Mesodermal cell (in vitro differentiated cells): Measurements from ENCODE around the gene PAX5.

Source experiments
- H3K27ac ChIP-seq: 2 replicates; pipeline ENCODE4 v1.7.0; 2013; ENCODE audit warnings: mild to moderate bottlenecking, low read depth, low read length, moderate library complexity; ENCODE audit not compliant: severe bottlenecking
- H3K36me3 ChIP-seq: 2 replicates; pipeline ENCODE4 v1.7.1; 2013; ENCODE audit warnings: mild to moderate bottlenecking, low read length, moderate library complexity; ENCODE audit not compliant: control insufficient read depth, insufficient read depth
- H3K4me1 ChIP-seq: one replicate; pipeline ENCODE4 v1.7.1; 2013; ENCODE audit warnings: mild to moderate bottlenecking, low read length; ENCODE audit not compliant: insufficient read depth, control insufficient read depth, poor library complexity, severe bottlenecking
- H3K4me3 ChIP-seq: 2 replicates; pipeline ENCODE4 v1.7.0; 2013; ENCODE audit warnings: low read length, control low read depth, mild to moderate bottlenecking; ENCODE audit not compliant: insufficient read depth, poor library complexity, severe bottlenecking; ENCODE audit errors: extremely low read depth
- H3K9me3 ChIP-seq: 2 replicates; pipeline ENCODE4 v1.7.1; 2013; ENCODE audit warnings: mild to moderate bottlenecking, low read length, moderate library complexity; ENCODE audit not compliant: control insufficient read depth
- WGBS, 2 experiments: methylation state at CpG; one replicate each; pipeline ENCODE4 v1.1.5; 2013; ENCODE audit warnings: missing lambda C conversion rate in 2 of 2; ENCODE audit not compliant: insufficient coverage in 2 of 2; 5-methylcytosine and 5-hydroxymethylcytosine counted together

Gene PAX5

DNA sequence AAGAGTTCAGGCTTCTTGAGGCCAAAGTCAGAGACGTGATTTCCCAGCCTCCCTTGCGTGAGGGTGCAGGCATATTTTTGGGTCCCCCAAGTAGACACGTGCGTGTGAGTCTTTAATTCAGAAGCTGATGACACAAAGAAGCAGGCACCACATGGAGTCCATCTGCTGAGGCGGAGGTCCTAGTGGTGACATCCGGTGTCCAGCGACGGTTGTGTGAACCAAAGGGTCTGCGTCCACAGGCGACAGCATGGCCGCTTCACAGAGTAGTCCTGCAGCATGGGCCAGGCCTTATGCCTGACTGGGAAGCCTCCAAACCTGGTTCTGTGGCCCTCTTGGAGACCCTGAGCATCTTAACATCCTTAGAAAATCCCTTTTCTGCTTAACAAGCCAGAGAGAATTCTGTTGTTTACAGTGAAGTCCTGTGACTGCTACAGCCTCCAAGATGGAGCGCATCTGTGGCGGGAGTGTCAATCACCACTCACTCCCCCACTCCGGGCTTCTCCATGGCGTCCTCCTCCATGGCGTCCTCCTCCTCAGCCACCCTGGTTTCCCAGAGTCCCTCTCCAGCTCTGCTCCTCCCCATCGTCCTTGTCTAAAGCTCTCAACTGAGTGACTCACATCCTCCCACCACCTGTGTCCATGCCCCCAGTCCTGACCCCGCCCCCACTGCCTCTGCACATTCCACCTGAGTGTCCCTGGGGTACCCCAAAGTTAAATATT lies 133.8 kb downstream of the PAX5 start:
- 91 to 93% methylated on average over 16 to 18 of the region's 18 CpGs for WGBS, 2 experiments
- no peaks in the 10 kb centered on the region for H3K9me3 ChIP-seq
- no peak overlapping the region for H3K27ac ChIP-seq
- no peaks in the 10 kb centered on the region for H3K36me3 ChIP-seq
- H3K4me1 ChIP-seq: peaks cover 4% of the 10 kb centered on the region
- no peak overlapping the region for H3K4me3 ChIP-seq

DNA sequence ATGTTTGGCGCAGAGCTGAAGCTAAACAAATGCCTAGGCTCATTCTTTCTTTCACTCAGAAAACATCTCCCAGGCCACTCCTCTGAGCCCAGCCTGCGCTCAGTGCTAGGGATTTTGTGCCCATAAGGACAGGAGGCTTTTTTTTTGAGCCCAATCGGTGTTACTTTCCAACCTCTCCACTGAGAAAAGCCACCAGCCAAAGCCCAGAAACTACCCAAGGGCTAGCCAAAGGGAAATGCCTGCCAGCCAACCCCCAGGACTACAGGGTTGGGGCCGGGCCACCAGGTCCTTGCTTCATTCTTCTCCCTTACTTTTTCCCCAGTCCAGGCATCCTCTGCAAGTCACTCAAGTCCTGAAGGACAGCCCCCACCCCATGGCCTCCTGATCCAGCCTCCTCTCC lies 134.7 kb downstream of the PAX5 start:
- Histone ChIP-seq H3K4me3 (no peak overlapping the region), H3K9me3 (no peaks in the 10 kb centered on the region), H3K27ac (no peak overlapping the region), H3K36me3 (no peaks in the 10 kb centered on the region), H3K4me1 (peaks cover 4% of the 10 kb centered on the region)
- WGBS, 2 experiments: 91 to 92% methylated on average over 4 of the region's 4 CpGs

DNA sequence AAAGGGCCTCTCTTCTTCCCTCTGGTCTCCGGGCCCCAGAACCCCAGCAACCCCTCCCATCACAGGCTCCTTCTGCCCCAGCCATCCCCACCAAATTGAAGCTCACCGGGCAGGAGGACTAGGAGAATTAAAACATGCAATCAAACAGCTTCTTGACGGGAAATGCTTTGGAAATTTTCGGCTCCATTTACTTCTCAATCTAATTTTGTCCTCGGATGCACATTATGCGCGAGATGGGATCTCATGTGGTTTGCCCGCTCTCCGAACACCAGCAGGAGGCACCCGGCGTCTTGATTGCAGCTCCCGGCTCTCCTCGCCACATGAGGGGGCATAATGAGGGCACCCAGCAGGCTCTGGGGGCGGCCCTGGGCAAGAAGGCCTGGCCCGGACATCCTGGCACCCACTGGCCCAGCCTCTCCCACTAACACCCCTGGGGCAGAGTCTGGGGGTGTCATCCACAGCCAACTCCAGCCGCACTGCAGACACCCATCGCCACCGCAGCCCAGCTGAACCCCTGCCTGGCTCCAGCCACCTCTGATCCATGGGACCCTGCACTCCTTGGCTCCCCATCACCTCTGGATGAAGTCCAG lies 135.5 kb downstream of the PAX5 start:
- Histone ChIP-seq H3K36me3 (no peaks in the 10 kb centered on the region), H3K4me3 (no peak overlapping the region), H3K4me1 (peaks cover 4% of the 10 kb centered on the region), H3K9me3 (no peaks in the 10 kb centered on the region), H3K27ac (no peak overlapping the region)
- WGBS, 2 experiments: 81 to 93% methylated on average over 15 to 17 of the region's 18 CpGs

DNA sequence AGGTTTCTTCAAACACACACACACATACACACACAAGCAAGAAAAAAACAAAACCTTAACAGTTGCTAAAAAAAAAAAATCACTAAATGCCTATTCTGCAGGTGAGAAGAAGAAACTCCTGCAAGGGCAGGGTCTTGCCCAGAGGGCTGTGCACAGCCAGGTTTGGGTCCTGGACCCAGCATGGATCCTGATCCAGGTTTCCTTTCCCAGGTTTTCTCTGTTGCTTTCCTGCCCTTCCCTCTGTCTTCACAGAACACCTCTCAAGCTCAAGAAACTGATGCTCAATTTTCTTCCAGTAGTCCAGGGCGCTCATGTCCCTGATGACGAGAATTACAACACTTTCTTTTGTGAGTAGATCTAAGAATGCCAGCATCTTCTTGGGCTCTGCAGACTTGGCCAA lies 136.6 kb downstream of the PAX5 start:
- H3K36me3 ChIP-seq: no peaks in the 10 kb centered on the region
- 67% methylated on average over 1 of the region's 2 CpGs; no CpG with 5 or more reads in 1 of the 2 experiments for WGBS, 2 experiments

DNA sequence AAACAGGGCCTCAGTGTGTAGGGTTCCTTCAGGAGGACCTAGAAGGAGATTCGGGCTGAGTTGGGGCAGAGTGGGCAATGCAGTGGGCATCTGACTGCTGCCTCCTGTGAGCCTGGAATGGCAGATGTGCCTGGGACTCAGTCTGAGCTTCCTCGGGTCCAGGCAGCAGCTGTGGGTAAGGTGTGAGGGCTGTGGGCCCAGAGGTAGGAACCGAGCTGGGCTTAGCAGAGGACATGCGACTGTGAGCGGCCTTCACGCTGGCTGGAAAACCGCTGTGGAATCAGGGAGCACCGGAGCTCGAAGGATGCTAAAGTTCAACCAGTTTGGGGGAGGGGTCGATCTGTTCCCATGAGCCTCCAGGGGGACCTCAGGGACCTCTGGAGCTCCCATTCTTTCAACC lies 137.0 kb downstream of the PAX5 start:
- no peak overlapping the region for H3K4me3 ChIP-seq
- WGBS, 2 experiments: 78 to 83% methylated on average over 6 to 9 of the region's 10 CpGs

More for the DNA sequence above, 136.6 kb downstream of the PAX5 start:
- H3K4me3 ChIP-seq: no peak overlapping the region
- no peak overlapping the region for H3K27ac ChIP-seq
- peaks cover 4% of the 10 kb centered on the region for H3K4me1 ChIP-seq
- no peaks in the 10 kb centered on the region for H3K9me3 ChIP-seq

DNA sequence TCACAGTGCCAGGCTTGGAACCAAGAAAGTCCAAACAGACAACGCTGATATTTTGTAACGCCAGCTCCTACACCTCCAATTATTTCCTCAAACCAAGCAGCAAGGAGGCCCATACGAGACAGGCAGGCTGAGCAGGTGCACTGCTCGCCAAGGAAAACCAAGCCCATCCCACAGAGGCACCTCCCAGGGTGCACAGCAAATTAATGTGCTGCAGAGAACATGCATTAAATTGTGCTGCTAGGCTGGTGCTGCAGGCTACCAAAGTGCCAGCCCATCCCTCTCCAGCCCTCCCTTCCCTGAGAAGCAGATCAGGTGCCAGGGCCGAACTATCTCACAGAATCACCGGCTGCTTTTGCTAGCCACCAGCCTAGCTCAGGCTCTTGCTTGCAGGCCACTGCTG lies 137.8 kb downstream of the PAX5 start:
- Histone ChIP-seq H3K4me3 (no peak overlapping the region), H3K4me1 (peaks cover 7% of the 10 kb centered on the region), H3K36me3 (no peaks in the 10 kb centered on the region), H3K27ac (no peak overlapping the region), H3K9me3 (no peaks in the 10 kb centered on the region)
- WGBS, 2 experiments: 90 to 92% methylated on average over 4 to 6 of the region's 6 CpGs

More for the DNA sequence above, 137.0 kb downstream of the PAX5 start:
- Histone ChIP-seq H3K27ac (no peak overlapping the region), H3K4me1 (peaks cover 4% of the 10 kb centered on the region), H3K9me3 (no peaks in the 10 kb centered on the region), H3K36me3 (no peaks in the 10 kb centered on the region)

DNA sequence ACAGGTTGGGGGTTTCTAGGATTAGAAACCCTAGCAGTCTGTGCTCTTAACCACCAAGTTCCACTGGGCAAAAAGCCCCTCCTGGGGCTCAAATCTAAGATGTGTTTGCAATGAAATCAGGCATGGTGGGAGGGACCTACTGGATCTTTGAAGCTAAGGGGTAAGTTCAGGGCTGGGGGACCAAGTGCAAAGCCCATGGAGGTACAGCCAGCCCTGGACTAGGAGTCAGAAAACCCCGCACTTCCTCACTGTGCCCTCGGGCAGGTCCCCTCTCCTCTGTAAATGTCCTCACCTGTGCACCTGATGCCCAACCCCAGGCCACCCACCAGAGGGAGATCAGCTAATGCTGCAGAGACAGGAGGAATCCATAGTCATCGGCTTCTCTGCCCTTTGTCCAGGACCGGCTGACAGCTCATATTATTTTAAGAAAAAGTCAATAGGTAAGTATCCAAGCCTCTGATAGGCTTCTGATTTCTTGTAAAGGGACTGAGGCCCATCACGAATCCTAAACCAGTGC lies 138.3 kb downstream of the PAX5 start:
- Histone ChIP-seq H3K4me1 (peaks cover 9% of the 10 kb centered on the region), H3K4me3 (no peak overlapping the region), H3K9me3 (no peaks in the 10 kb centered on the region), H3K27ac (no peak overlapping the region), H3K36me3 (no peaks in the 10 kb centered on the region)
- WGBS, 2 experiments: 63 to 87% methylated on average over 3 to 4 of the region's 5 CpGs

DNA sequence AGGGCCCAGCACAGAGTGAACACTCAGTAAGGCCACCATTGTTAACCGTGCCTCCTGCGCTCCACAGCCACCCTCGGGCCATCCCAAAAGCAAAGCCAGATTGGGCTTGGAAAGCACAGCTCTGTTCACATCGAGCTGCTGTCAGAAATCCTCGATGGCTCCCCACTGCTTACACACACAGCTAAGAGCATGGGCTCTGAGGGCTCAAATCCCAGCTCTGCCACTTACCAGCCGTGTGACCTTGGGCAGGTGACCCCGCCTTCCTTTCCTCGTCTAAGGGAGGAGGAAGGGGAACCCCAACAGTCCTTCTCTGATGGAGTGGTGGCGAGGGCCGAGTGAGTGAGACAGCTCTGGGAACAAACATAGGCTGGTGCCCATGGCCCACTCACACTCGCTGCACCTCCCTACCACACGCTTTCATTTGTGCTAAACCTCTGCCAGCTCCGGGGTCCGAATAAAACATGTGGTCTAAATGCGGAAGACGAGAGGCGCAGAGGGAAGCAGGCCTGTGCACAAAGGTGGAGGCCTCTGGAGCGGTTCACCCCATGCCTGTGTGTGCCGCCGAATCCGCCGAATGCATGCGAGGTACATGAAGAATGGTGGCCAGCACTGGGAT lies 139.3 kb downstream of the PAX5 start:
- Histone ChIP-seq H3K9me3 (no peaks in the 10 kb centered on the region), H3K36me3 (no peaks in the 10 kb centered on the region), H3K27ac (no peak overlapping the region), H3K4me3 (no peak overlapping the region), H3K4me1 (peaks cover 5% of the 10 kb centered on the region)
- 95 to 98% methylated on average over 18 of the region's 23 CpGs for WGBS, 2 experiments

DNA sequence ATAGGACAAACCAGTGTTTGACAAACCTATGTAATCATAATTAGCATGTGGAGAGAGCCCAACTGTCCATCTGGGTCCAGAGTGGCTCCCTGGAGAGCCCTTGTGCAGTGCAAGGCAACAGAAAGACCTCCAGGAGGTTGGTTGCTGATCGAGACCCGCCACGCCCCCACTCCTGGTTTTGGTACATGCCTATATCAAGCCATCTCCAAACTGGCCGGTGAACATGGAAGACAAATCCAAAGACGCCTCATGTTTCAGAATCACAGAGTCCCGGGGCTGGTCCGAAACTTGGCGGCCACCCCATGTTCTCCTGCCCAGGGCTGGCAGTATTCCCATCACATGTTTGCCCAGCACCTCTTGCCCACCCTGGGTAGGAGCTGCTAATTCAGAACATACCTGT lies 140.2 kb downstream of the PAX5 start:
- Histone ChIP-seq H3K27ac (no peak overlapping the region), H3K9me3 (no peaks in the 10 kb centered on the region), H3K36me3 (no peaks in the 10 kb centered on the region), H3K4me3 (no peak overlapping the region), H3K4me1 (peaks cover 5% of the 10 kb centered on the region)
- WGBS, 2 experiments: 92 to 94% methylated on average over 6 to 8 of the region's 8 CpGs

DNA sequence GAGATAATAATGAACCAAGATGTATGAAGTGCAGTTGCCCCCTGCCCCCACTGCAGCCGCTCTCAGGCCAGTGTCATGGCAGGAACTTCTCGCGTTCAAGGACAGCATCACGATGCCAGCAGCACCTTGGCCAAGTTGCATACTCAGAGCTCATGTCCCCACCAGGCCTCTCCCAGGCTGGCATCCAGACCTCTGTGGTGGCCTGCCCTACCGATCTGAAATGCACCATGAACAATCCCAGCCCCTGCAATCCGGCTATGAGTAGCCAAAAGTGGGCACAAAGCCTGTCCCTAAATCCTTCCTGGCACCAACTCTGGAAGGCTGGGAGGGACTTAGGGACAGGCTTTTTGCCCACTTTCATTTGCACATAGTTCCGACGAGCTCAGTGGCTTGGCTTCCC lies 140.9 kb downstream of the PAX5 start:
- H3K4me3 ChIP-seq: no peak overlapping the region
- 95 to 97% methylated on average over 8 of the region's 8 CpGs for WGBS, 2 experiments

More for the DNA sequence above, 140.9 kb downstream of the PAX5 start:
- Histone ChIP-seq H3K36me3 (no peaks in the 10 kb centered on the region), H3K4me1 (peaks cover 5% of the 10 kb centered on the region), H3K9me3 (no peaks in the 10 kb centered on the region), H3K27ac (no peak overlapping the region)
